ENCODE results near the gene SVIP. TPM values are rescaled to one million over a fixed set of nuclear protein-coding genes. Genes with fewer than 3 reads are reported as not detected.

SVIP gene
- total RNA-seq, 1 donor from 2014 or later: 25.7 TPM

DNA sequence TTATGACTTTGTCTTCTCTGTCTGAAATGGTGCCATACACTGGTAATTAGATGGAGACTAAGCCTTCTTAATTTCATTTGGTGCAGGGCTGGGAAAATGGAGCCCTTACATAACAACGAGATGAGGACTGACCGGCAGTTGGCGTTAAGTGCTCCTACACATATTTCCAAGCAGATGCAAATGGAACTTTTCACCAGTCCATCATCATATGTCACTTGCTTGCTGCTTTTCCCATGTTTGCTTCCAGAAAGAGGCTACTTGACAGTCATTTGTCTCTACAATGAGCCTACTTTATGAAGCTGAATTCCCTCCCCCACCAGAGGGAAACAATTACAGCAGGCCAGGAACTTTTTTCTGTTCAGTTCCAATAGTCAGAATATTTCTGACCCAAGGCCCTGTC, 32.6 kb downstream of the SVIP start:
- no peak overlapping the region for H3K27ac Mint-ChIP-seq
- H3K9me3 Mint-ChIP-seq (ENCODE audit: low read depth): no peaks in the 10 kb centered on the region
- no peak for DNase-seq (ENCODE audit: low spot score, unreplicated experiment)

DNA sequence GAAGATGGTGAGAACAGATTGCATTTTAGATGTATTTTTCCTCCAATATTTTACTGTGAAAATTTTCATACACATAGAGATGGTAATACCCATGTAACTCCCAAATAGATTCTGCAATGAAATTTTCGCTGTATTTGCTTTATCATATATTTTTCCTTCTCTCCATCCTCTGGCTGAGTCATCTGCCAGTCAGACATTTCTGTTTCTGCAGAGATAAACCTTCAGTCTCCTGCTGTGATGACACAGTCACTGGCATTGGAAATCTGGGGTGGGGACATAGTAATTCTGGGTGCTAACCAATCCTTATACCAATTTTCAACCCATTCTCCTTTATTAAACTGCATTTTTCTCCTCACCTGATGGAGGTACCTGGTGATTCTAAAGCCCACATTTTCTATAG, 33.7 kb downstream of the SVIP start:
- Mint-ChIP-seq H3K4me1 (ENCODE audit: low read depth) (peaks cover 3% of the 10 kb centered on the region), H3K27me3 (no peaks in the 10 kb centered on the region), H3K27ac (no peak overlapping the region), H3K9me3 (ENCODE audit: low read depth) (no peaks in the 10 kb centered on the region), H3K36me3 (ENCODE audit: insufficient read depth) (no peaks in the 10 kb centered on the region), H3K4me3 (ENCODE audit: low read depth) (no peak overlapping the region)
- no peak for DNase-seq (ENCODE audit: low spot score, unreplicated experiment)
- TF ChIP-seq, protein P1, sequence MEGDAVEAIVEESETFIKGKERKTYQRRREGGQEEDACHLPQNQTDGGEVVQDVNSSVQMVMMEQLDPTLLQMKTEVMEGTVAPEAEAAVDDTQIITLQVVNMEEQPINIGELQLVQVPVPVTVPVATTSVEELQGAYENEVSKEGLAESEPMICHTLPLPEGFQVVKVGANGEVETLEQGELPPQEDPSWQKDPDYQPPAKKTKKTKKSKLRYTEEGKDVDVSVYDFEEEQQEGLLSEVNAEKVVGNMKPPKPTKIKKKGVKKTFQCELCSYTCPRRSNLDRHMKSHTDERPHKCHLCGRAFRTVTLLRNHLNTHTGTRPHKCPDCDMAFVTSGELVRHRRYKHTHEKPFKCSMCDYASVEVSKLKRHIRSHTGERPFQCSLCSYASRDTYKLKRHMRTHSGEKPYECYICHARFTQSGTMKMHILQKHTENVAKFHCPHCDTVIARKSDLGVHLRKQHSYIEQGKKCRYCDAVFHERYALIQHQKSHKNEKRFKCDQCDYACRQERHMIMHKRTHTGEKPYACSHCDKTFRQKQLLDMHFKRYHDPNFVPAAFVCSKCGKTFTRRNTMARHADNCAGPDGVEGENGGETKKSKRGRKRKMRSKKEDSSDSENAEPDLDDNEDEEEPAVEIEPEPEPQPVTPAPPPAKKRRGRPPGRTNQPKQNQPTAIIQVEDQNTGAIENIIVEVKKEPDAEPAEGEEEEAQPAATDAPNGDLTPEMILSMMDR (IDR thresholded peaks at IDR 0.05; ENCODE audit: unreplicated experiment): no peak

More for the DNA sequence above, 32.6 kb downstream of the SVIP start:
- Mint-ChIP-seq H3K4me1 (ENCODE audit: low read depth) (peaks cover 3% of the 10 kb centered on the region), H3K4me3 (ENCODE audit: low read depth) (no peak overlapping the region), H3K36me3 (ENCODE audit: insufficient read depth) (no peaks in the 10 kb centered on the region), H3K27me3 (no peaks in the 10 kb centered on the region)
- TF ChIP-seq, protein P1 (IDR thresholded peaks at IDR 0.05; ENCODE audit: unreplicated experiment): no peak

DNA sequence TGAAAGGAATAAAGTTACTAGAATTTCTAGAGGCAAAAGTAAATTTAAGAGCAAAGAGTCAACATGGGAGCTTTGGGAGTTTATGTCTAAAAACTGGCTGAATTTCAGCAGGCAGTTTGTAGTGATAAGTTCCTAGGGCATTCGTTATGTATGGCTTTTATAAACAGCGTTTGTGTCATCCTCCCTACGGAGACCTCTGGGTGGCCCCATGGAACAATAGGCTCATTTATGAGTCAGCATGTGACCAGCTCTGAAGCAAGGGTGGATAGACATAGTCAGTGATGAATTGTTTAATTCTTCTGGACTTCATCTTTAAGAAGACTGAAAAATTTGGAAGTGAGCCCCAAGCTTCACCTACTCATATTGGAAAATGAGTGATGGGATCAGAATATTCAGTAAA, 37.1 kb downstream of the SVIP start:
- TF ChIP-seq, protein P1 (IDR thresholded peaks at IDR 0.05; ENCODE audit: unreplicated experiment): no peak
- Mint-ChIP-seq H3K36me3 (ENCODE audit: insufficient read depth) (no peaks in the 10 kb centered on the region), H3K4me1 (ENCODE audit: low read depth) (peaks cover 3% of the 10 kb centered on the region), H3K27me3 (no peaks in the 10 kb centered on the region), H3K4me3 (ENCODE audit: low read depth) (no peak overlapping the region), H3K9me3 (ENCODE audit: low read depth) (no peaks in the 10 kb centered on the region), H3K27ac (no peak overlapping the region)
- DNase-seq (ENCODE audit: low spot score, unreplicated experiment): no peak

DNA sequence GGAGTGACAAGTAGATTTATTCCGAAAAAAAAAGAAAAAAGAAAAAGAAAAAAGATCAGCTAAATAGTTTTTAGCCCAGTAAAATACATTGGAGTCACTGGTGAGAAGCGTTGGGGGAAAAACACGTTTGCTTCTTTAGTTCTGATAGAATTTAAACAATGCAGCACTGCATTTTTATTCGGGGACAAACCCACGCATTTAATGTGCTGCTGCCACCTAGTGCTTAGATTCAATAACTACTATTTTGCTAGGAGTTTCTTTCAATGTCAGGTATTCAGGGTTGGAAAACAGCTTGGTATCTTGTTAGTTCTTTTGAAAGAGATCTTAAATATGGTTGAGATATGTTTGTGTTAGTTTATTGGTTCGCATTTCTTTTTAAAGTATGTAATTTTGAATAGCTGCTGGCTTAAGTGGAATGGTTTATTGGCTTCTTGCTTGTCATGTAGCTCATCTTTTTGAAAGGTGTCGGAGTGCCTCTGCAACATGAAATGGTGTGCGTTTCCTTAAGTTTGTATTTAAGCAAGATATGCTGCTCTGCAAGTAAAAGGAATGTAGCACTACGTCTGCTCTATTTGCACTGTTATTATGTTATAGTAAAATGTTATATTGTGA, 41.9 kb downstream of the SVIP start:
- Mint-ChIP-seq H3K9me3 (ENCODE audit: low read depth) (no peaks in the 10 kb centered on the region), H3K4me1 (ENCODE audit: low read depth) (peaks cover 2% of the 10 kb centered on the region), H3K36me3 (ENCODE audit: insufficient read depth) (no peaks in the 10 kb centered on the region), H3K4me3 (ENCODE audit: low read depth) (no peak overlapping the region), H3K27me3 (no peaks in the 10 kb centered on the region), H3K27ac (no peak overlapping the region)
- TF ChIP-seq, protein P1 (IDR thresholded peaks at IDR 0.05; ENCODE audit: unreplicated experiment): peak; percentile 88
- DNase-seq (ENCODE audit: low spot score, unreplicated experiment): no peak

DNA sequence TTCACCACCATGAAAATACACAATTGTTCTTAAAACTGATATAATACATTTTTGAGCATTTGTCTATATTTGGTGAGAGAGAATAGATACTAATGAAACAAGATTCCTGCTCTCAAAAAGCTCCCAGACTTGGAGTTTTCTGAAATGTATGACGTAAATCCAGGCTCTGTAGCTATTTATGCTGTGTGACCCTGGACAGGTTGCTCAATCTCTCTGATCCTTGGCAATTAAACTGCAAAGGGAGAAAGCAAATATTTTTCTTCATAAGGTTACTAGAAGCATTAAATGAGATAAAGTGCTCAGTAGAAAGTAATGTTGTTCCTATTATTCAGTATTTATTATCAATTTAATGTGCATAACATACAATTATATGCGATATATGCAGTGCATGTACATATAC, 42.5 kb downstream of the SVIP start:
- TF ChIP-seq, protein P1 (IDR thresholded peaks at IDR 0.05; ENCODE audit: unreplicated experiment): no peak
- no peak overlapping the region for H3K4me3 Mint-ChIP-seq (ENCODE audit: low read depth)

More for the DNA sequence above, 42.5 kb downstream of the SVIP start:
- DNase-seq (ENCODE audit: low spot score, unreplicated experiment): no peak
- H3K36me3 Mint-ChIP-seq (ENCODE audit: insufficient read depth): no peaks in the 10 kb centered on the region
- no peak overlapping the region for H3K27ac Mint-ChIP-seq
- H3K4me1 Mint-ChIP-seq (ENCODE audit: low read depth): no peaks in the 10 kb centered on the region
- H3K27me3 Mint-ChIP-seq: no peaks in the 10 kb centered on the region
- no peaks in the 10 kb centered on the region for H3K9me3 Mint-ChIP-seq (ENCODE audit: low read depth)

Data from progenitor cell of endocrine pancreas (in vitro differentiated cells).